ENCODE data around the gene DEPDC1.

- no peak for TF ChIP-seq L3MBTL2 (conservative IDR thresholded peaks at IDR 0.05)
- TF ChIP-seq TARDBP (IDR thresholded peaks at IDR 0.05): no peak
- no peak for TF ChIP-seq FOXK2 (IDR thresholded peaks at IDR 0.05)
Measured at GRCh38 chr1:68442006-68442405, 54.9 kb downstream of the DEPDC1 start.

All from HEK293T (cell line).